Measurements from ENCODE around the gene TMEM8B.
"Not testable (repeated sequence)": the region's sequence is repeated elsewhere in the genome, so short reads cannot be mapped to it uniquely, and the experiment has no call there.

Gene TMEM8B

DNA sequence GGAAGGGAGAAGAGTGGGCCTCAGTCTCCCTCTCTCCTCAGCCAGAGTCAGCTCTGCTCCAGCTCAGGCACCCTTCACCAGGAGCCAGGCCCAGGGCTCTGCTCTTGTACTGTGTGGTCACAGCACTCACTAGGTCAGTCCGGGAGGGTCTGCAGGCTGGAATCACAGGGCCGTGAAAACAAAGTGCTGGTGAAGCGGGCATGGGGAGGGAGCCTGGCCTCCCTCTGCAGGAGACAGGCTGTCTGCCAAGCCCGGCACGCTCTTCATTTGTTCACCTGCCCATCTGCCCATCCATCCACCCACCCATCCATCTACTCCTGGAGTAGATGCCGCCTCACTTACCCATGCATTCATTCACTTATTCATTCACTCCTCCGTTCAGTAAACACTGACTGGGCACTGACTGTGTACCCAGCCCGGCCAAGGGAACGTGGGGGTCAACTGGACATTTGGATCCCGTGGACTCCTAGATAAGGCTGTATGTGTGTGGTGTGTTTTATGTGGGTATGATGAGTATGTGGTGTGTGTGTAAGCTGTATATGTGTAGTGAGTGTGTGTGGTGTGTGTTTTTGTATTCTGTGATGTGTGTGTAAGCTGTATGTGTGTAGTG, 83.9 kb downstream of the TMEM8B start:
- no peak overlapping the region for H3K4me3 ChIP-seq (ENCODE audit: low read length)
- no peak overlapping the region for H3K27ac ChIP-seq (ENCODE audit: low read length)
- H3K4me1 ChIP-seq (ENCODE audit: control insufficient read depth, low read depth, low read length) = peaks cover 8% of the 10 kb centered on the region
- no peaks in the 10 kb centered on the region for H3K36me3 ChIP-seq (ENCODE audit: control insufficient read depth, low read depth, low read length)
- no peaks in the 10 kb centered on the region for H3K27me3 ChIP-seq (ENCODE audit: control insufficient read depth, insufficient read depth, low read length)
- H3K9ac ChIP-seq (ENCODE audit: low read length) = no peak overlapping the region
- no peaks in the 10 kb centered on the region for H3K9me3 ChIP-seq (ENCODE audit: control insufficient read depth, low read depth, low read length)

- not testable (repeated sequence) for H3K27ac ChIP-seq (ENCODE audit: low read length); H3K4me1 ChIP-seq (ENCODE audit: control insufficient read depth, low read depth, low read length); H3K9ac ChIP-seq (ENCODE audit: low read length); H3K36me3 ChIP-seq (ENCODE audit: control insufficient read depth, low read depth, low read length); H3K9me3 ChIP-seq (ENCODE audit: control insufficient read depth, low read depth, low read length); H3K4me3 ChIP-seq (ENCODE audit: low read length); H3K27me3 ChIP-seq (ENCODE audit: control insufficient read depth, insufficient read depth, low read length)
Measured at GRCh38 chr9:35913429-35913828, 84.4 kb downstream of the TMEM8B start.

DNA sequence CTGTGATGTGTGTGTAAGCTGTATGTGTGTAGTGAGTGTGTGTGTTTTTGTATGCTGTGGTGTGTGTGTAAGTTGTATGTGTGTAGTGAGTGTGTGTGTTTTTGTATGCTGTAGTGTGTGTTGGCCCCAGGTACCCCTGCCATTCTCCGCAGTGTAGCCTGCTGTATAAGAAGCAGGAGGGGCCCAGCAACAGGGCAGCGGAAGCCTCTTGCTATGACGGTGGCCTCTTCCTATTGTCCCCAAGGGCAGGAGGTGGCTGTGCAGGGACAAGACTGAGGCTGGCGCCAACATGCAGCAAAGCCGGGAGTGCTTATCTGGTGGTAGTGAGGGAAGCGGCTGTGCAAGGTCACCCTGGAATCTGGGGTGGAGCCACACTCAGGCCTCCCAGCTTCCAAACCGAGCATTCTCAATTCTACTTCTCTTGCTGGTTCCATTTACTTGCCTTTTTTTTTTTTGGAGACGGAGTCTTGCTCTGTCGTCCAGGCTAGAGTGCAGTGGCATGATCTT, 85.3 kb downstream of the TMEM8B start:
- H3K36me3 ChIP-seq (ENCODE audit: control insufficient read depth, low read depth, low read length) = no peaks in the 10 kb centered on the region
- no peaks in the 10 kb centered on the region for H3K9me3 ChIP-seq (ENCODE audit: control insufficient read depth, low read depth, low read length)
- H3K4me1 ChIP-seq (ENCODE audit: control insufficient read depth, low read depth, low read length) = no peaks in the 10 kb centered on the region
- no peak overlapping the region for H3K9ac ChIP-seq (ENCODE audit: low read length)
- no peak overlapping the region for H3K27ac ChIP-seq (ENCODE audit: low read length)
- H3K27me3 ChIP-seq (ENCODE audit: control insufficient read depth, insufficient read depth, low read length) = no peaks in the 10 kb centered on the region
- no peak overlapping the region for H3K4me3 ChIP-seq (ENCODE audit: low read length)
